GM21717 (cell line): ENCODE data around the gene GALP.
"Not testable (repeated sequence)": the region's sequence is repeated elsewhere in the genome, so short reads cannot be mapped to it uniquely, and the experiment has no call there.

Experiments
- ATAC-seq: cut with Tn5 transposase; IDR thresholded peaks from one replicate; pipeline ENCODE4 v1.9.1; 2021; ENCODE audit warnings: mild to moderate bottlenecking, moderate library complexity; ENCODE audit not compliant: unreplicated experiment

Gene GALP

DNA sequence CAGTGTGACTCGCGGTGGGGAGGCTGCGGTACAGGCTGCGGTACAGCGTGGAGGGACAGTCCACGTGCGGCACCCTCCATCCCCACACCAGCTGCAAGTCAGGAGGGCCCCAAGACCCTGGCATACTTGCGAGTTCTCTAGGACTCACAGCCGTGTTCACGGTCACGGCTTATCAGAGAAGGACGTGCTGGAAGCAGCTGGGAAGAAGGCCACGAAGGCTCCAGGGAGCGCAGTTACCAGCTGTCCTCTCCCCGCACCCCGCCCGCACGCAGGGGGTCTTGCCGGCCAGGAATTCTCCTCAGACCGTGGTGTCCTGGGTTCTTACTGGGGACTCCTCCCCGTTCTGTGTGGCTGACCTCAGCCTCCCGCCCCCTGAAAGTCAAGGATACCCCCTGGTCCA is 28.5 kb upstream of the GALP start:
- ATAC-seq = no peak

DNA sequence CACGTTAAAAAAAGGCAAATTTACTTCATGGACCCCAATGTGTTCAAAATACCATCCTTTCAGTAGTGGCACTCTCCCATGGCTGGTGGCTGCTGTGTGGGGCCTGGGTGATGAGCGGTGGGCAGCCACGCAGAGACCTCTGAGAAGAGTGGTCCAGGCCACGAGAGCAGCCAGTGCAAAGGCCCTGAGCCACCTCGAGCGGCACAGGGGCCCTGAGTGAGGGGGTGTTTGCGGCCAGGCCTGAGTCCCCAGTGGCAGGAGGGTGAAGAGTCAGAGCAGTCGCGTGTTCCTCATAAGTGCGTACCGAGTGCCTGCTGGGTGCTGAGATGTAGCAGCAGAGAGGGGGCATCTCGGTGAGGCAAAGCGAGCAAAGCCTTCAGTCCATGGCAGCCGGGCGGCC is 27.7 kb upstream of the GALP start:
- ATAC-seq = no peak

DNA sequence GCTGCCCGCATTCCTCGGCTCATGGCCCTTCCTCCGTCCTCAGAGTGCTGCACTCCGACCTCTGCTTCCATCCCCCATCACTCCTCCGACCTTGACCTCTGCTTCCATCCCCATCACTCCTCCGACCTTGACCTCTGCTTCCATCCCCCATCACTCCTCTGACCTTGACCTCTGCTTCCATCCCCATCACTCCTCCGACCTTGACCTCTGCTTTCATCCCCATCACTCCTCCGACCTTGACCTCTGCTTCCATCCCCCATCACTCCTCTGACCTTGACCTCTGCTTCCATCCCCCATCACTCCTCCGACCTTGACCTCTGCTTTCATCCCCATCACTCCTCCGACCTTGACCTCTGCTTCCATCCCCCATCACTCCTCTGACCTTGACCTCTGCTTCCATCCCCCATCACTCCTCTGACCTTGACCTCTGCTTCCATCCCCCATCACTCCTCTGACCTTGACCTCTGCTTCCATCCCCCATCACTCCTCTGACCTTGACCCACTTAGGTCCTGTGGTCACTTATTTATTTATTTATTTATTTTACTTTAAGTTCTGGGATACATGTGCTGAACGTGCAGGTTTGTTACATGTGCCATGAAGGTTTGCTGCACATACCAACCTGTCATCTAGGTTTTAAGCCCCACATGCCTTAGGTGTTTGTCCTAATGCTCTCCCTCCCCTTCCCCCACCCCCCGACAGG is 26.7 kb upstream of the GALP start:
- ATAC-seq = not testable (repeated sequence)

DNA sequence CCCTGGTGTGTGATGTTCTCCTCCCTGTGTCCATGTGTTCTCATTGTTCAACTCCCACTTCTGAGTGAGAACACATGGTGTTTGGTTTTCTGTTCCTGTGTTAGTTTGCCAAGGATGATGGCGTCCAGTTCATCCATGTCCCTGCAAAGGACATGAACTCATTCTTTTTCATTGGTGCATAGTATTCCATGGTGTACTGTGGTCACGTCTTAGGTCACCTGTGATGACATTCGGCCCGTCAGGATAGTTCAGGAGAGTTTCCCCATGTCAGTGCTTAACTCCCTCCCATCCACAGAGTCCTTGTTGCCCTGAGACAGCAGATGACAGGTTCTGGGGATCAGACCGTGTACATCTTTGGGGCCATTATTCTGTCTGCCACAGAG is 26.2 kb upstream of the GALP start:
- ATAC-seq = no peak

DNA sequence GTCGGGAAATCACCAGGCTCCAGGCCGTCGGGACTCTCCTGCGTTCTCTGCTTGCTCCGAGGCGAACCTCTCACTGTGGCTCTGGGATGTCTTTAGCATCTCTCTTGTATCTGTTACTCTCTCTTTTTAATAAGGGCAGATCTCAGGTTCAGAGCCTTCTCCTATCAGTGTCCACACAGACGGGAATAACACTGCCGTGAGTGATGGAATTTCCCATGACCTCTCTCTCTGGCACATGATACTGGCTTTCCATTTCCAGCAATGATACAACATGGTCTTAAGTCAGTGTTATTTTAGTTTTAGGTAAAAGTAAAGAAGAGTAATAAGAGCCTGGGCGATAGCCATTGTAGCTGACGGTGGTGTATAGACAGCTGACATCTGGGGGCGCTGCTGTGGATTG is 25.4 kb upstream of the GALP start:
- no peak for ATAC-seq

DNA sequence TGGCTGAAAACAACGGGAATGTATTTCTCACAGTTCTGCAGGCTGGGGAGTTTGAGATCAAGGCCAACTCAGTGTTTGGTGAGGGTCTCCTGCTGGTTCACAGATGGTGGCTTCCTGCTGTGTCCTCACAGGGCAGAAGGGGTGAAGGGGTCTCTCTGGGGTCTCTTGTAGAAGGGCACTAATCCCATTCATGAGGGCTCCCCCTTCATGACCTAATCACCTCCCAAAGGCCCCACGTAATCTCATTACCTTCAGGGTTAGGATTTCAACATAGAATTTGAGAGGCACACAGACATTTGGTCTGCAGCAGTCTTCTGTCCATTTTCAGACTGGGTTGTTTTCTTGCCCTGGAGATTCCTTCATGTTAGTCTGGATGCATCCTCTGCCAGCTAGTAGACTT is 23.2 kb upstream of the GALP start:
- no peak for ATAC-seq

DNA sequence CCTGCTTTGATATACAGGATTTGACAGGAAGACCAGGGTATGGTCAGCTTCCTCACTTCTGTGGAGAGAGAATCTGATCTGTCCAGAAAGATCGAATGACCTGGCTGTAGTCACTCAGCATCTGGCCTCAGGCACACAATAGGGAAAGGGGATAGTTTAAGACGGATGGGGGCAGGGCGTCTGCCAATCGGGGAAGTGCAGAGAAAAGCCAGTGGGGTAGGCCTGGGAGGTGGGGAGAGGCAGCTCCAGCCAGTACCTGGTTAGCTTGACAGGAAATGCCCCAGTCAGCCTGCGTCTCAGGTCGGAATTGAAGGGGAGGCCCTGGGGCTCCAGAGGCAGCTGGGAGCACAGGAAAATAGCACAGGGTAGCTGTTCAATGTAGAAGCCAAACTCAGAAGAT is 22.3 kb upstream of the GALP start:
- no peak for ATAC-seq

DNA sequence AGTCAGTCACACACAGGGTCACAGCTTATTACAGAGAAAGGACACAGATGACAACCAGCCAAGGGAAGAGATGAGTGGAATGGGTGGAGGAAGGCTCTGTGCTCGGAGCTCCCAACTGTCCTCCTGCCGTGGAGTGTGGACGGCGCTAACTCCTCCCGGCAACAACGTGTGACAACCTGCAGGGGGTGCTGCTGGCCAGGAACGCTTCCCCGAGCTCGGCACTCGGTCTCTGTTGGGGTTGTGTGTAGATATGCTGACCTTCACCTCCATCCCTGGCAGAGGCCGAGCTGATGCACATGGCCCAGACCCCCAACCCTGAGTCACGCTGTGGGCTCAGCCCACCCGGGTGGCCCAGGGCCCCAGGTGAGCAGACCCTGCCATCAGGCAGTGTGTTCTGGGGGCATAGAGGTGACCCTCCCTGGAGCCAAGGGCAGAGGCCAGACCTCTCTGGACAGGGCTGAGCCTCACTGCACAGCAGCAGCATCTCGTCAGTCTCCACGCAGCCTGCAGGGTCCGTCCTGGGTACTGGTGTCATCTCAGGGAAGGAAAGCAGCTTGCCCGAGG is 20.6 kb upstream of the GALP start:
- no peak for ATAC-seq

DNA sequence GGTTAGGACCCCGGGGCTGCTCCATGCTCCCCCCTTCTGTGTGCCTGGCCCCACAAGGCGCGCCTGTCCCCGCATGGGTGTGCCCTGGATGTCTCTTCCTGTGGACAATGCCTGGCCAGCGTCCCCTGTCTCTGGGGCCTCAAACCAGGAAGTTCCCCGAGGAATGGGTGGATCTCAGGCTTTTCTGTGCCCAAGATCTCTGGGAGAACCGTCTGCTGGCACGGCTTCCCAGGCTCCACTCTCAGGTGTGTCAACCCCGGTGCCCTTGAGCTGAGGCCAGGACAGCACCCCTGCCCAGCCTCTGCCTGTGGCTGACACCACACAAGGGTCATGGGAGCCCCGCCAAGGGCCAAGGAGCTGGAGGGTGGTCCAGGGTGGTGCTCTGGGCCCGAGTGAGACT is 19.0 kb upstream of the GALP start:
- no peak for ATAC-seq

DNA sequence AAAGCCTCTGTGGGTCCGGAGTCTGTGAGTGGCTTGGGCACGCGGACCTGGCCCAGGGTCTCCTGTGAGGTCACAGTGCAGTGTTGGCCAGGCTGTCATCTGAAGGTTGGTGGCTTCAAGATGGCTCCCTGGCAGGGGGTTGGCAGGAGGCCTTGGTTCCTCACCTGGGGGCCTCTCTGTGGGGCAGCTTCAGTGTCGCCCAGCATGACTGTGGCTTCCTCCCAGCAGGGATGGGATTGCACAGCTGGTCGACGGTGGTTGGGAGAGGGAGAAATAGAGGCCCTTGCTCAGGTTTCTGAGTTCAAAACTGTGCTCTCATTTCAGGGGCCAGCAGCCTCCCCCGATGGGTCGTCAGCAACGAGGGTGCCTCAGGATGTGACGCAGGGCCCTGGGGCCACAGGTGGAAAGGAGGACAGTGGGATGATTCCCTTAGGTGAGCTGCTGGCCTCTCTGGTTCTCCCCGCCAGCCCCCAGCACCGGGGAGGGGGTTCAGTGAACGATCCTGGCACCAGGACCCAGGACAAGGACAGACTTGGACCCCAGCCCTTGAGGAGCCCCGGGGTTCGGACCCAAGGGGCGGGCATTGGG is 17.5 kb upstream of the GALP start:
- ATAC-seq = no peak

DNA sequence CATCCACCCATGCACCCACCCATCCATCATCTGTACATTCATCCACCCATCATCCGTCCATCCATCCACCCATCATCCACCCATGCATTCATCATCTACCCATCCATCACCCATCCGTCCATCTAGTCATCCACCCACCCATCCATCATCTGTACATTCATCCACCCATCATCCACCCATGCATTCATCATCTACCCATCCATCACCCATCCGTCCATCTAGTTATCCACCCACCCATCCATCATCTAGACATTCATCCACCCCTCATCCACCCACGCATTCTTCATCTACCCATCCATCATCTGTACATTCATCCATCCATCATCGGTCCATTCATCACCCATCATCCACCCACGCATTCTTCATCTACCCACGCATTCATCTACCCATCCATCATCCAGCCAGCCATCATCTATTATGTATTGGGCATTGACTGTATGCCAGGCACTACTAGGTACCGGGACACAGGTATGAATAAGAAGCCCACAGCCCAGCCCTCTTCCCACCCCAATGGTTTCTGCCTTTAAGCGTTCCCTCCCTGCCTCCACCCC is 16.7 kb upstream of the GALP start:
- no peak for ATAC-seq

DNA sequence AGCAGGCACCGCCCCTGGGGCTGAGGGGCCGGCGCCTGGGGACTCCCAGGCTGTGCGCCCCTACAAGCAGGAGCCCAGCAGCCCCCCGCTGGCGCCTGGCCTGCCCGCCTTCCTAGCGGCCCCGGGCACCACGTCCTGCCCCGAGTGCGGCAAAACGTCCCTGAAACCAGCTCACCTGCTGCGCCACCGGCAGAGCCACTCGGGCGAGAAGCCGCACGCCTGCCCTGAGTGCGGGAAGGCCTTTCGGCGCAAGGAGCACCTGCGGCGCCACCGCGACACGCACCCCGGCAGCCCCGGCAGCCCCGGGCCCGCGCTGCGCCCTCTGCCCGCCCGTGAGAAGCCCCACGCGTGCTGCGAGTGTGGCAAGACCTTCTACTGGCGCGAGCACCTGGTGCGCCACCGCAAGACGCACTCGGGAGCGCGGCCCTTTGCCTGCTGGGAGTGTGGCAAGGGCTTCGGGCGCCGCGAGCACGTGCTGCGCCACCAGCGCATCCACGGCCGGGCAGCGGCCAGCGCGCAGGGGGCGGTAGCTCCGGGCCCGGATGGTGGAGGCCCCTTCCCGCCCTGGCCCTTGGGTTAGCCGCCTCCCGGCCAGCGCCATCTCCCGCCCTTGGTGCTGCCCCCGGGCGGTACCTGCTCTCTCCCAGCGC is 16.1 kb upstream of the GALP start:
- no peak for ATAC-seq

DNA sequence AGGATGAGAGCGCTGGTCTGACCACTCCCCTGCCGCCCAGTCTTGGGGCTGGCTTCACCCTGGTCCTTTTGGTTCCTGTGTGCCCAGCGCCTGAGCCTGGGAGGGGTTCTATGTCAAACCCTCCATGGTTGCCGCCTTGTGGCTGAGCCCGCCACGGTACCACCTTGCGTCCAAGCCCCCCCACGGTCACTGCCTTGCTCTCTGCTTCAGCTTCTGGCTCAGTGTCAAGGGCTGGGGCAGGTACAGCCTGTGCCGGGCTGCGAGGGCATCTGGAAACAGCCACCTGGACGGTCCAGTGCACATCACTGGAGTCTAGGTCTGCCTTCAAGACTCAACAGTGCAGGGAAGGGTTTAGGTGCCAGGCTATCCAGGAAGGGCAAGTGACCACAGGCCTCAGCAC is 14.3 kb upstream of the GALP start:
- ATAC-seq = no peak

DNA sequence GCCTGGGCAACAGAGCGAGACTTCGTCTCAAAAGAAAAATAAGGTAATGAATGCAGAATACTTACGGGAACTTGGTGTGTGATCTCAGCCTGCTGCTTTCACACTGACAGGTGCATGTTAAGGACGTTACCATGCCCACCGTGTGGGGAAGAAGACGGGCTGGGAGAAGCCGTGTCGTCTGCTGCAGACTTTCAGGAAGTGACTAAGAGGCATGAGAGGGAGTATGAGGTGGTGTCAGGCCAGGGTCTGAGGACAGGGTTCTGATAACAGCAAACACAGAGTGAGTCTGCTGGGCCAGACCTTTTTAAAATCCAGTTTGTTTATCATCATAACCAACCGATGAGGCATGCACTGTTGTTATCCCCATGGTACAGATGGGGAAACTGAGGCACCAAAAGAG is 13.6 kb upstream of the GALP start:
- ATAC-seq = no peak

DNA sequence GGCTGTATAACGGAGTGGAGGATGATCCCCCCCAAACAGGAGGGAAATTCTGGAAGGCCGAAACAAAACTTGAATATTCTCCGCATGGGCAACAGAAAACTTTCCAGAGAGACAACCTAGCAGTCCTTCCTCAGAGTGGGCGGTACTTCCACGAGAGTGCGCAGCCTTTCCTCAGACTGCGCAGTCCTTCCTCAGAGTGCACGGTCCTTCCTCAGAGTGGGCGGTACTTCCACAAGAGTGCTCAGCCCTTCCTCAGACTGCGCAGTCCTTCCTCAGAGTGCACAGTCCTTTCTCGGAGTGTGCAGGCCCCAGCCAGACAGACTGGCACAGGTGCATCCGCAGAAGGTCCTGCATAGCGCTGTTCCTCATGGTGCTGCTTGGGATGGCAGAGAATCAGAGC is 12.7 kb upstream of the GALP start:
- ATAC-seq = no peak

DNA sequence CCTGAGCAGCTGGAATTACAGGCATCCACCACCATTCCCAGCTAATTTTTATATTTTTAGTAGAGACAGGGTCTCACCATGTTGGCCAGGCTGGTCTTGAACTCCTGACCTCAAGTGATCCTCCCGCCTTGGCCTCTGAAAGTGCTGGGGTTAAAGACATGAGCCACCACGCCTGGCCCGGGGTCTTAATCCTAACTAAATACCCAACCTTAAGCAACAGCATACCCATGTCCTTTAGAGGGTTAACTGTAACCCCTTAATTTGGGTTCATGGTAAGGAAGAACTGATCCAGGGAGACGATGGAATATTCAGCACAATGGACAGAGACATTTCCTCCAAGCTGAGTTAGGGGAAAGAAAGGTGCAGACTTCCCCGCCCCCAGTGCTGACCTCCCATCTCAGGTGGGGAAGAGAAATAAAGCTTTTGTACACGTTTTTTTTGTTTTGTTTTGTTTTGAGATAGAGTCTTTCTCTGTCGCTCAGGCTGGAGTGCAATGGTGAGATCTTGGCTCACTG is 8.7 kb upstream of the GALP start:
- ATAC-seq = no peak

DNA sequence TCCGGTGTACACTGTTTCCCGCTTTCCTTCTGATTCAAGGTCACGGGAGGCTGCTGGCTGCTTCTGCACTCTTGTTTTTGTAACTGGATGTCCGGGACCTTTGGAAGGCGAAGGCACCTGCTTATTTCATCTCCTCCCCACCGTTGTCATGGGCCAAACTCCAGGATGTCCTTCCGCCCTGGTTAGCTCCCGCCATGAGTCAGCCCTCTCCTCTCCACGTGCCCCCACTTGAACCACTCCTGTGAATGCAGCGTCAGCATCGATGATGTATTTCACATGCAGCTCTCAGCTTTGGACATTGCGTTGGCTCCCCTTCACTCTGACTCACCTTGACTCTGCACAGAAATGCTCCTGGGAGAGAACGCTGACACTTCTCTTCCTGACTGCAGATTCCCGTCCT is 5.5 kb upstream of the GALP start:
- ATAC-seq = no peak

DNA sequence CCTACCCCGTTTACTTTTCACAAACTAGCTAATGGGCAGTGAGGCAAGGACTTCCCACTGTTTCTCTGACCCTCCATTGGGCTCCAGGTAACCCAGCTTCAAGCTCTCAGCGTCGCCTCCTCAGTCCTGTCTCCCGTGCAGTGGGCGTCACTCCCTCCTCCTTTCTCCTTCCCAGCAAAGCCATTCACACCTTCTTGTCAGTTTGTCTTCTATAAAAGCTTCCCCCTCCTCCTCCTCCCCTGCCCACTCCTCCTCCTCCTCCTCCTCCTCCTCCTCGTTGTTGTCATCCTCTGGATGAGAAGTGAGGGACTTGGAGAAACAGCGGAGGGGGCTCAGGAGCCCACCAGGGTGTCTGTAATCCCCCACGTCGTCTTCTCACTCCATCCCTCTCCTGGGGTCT is 1.7 kb upstream of the GALP start:
- no peak for ATAC-seq

DNA sequence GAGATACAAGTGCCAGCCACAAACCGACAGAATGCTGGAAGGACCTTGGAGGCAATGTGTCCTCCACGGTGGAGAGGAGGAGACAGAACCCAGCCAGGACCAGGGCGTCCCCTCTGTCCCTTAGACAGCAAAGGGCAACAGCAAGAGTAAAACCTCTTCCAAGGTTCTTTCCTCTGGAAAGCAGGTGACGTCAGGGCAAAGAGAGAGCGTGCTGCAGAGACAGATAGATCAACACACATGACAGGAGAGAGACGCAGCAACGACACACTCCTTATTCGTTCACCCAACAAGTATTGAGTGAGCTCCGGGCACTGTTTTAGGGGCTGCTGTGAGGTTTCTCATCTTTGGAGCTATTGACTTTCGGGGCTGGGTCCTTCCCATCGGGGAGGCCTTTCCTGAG is 1.3 kb upstream of the GALP start:
- no peak for ATAC-seq

DNA sequence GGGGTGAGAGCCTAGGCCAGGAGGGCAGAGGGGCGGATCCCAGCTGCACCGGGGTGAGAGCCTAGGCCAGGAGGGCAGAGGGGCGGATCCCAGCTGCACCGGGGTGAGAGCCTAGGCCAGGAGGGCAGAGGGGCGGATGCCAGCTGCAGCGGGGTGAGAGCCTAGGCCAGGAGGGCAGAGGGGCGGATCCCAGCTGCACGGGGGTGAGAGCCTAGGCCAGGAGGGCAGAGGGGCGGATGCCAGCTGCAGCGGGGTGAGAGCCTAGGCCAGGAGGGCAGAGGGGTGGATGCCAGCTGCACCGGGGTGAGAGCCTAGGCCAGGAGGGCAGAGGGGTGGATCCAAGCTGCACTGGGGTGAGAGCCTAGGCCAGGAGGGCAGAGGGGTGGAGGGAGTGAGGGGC is 502 bp downstream of the GALP start:
- ATAC-seq = not testable (repeated sequence)

DNA sequence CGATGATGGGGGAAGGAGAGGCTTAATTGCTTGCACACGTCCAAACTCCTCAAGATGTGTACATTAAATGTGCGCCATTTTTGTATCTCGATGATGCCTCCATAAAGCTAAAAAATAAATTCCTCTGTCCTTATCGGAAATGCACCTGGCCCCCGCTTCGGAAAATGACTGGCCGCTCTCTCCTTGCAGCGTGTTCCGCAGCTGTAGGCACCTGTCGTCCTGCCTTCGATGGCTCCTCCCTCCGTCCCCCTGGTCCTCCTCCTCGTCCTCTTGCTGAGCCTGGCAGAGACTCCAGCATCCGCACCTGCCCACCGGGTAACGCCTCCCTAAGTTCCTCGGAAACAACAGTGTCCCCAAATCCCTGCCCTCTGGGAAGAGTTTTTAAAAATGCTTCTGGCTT is 1.1 kb downstream of the GALP start:
- no peak for ATAC-seq
